Measurements from ENCODE around the gene IGFBP5.

Gene IGFBP5

GRCh38 chr2:216665717-216666116, 29.6 kb downstream of the IGFBP5 start:
- Histone ChIP-seq H3K9ac (ENCODE audit: low read length) (no peak overlapping the region), H3K4me2 (ENCODE audit: low read depth, low read length, poor library complexity, severe bottlenecking) (no peak overlapping the region), H3K4me3 (ENCODE audit: insufficient read depth, low read length, poor library complexity, severe bottlenecking) (no peak overlapping the region), H4K20me1 (ENCODE audit: low read depth, low read length) (no peaks in the 10 kb centered on the region), H3F3A (ENCODE audit: insufficient read depth) (no peaks in the 10 kb centered on the region), H3K9me2 (replicated peaks; ENCODE audit: insufficient read depth, low read length) (no peaks in the 10 kb centered on the region), H3K27me3 (ENCODE audit: low read length) (no peaks in the 10 kb centered on the region), H3K27ac (ENCODE audit: low read depth, low read length) (no peak overlapping the region), H3K9me3 (ENCODE audit: insufficient read depth, low read length) (no peaks in the 10 kb centered on the region), H3K36me3 (ENCODE audit: low read length) (no peaks in the 10 kb centered on the region), H2AFZ (ENCODE audit: low read depth, low read length, severe bottlenecking) (no peak overlapping the region), H3K79me2 (ENCODE audit: insufficient read depth, low read length) (no peaks in the 10 kb centered on the region)
- TF ChIP-seq CTCF (IDR thresholded peaks at IDR 0.05; ENCODE audit: insufficient read depth, low read length, poor library complexity, severe bottlenecking) (no peak), EZH2phosphoT487 (conservative IDR thresholded peaks at IDR 0.05; ENCODE audit: low read length) (no peak)

- Histone ChIP-seq H4K20me1 (ENCODE audit: low read depth, low read length) (no peaks in the 10 kb centered on the region), H2AFZ (ENCODE audit: low read depth, low read length, severe bottlenecking) (no peak overlapping the region), H3K27me3 (ENCODE audit: low read length) (no peaks in the 10 kb centered on the region)
Measured at GRCh38 chr2:216665242-216665641, 30.1 kb downstream of the IGFBP5 start.

GRCh38 chr2:216664593-216665034, 30.7 kb downstream of the IGFBP5 start:
- H3K9ac ChIP-seq (ENCODE audit: low read length), result no peak overlapping the region
- no peaks in the 10 kb centered on the region for H4K20me1 ChIP-seq (ENCODE audit: low read depth, low read length)

More at GRCh38 chr2:216665242-216665641, 30.1 kb downstream of the IGFBP5 start:
- Histone ChIP-seq H3K4me2 (ENCODE audit: low read depth, low read length, poor library complexity, severe bottlenecking) (no peak overlapping the region), H3K9me2 (replicated peaks; ENCODE audit: insufficient read depth, low read length) (no peaks in the 10 kb centered on the region), H3K4me3 (ENCODE audit: insufficient read depth, low read length, poor library complexity, severe bottlenecking) (no peak overlapping the region), H3K27ac (ENCODE audit: low read depth, low read length) (no peak overlapping the region), H3K36me3 (ENCODE audit: low read length) (no peaks in the 10 kb centered on the region), H3F3A (ENCODE audit: insufficient read depth) (no peaks in the 10 kb centered on the region), H3K9ac (ENCODE audit: low read length) (no peak overlapping the region), H3K9me3 (ENCODE audit: insufficient read depth, low read length) (no peaks in the 10 kb centered on the region), H3K79me2 (ENCODE audit: insufficient read depth, low read length) (no peaks in the 10 kb centered on the region)
- no peak for TF ChIP-seq EZH2phosphoT487 (conservative IDR thresholded peaks at IDR 0.05; ENCODE audit: low read length)
- no peak for TF ChIP-seq CTCF (IDR thresholded peaks at IDR 0.05; ENCODE audit: insufficient read depth, low read length, poor library complexity, severe bottlenecking)

More at GRCh38 chr2:216664593-216665034, 30.7 kb downstream of the IGFBP5 start:
- Histone ChIP-seq H3K4me2 (ENCODE audit: low read depth, low read length, poor library complexity, severe bottlenecking) (no peak overlapping the region), H3K27me3 (ENCODE audit: low read length) (no peaks in the 10 kb centered on the region), H3K4me3 (ENCODE audit: insufficient read depth, low read length, poor library complexity, severe bottlenecking) (no peak overlapping the region), H2AFZ (ENCODE audit: low read depth, low read length, severe bottlenecking) (no peak overlapping the region), H3K27ac (ENCODE audit: low read depth, low read length) (no peak overlapping the region), H3K36me3 (ENCODE audit: low read length) (no peaks in the 10 kb centered on the region), H3F3A (ENCODE audit: insufficient read depth) (no peaks in the 10 kb centered on the region), H3K9me3 (ENCODE audit: insufficient read depth, low read length) (no peaks in the 10 kb centered on the region), H3K79me2 (ENCODE audit: insufficient read depth, low read length) (no peaks in the 10 kb centered on the region), H3K9me2 (replicated peaks; ENCODE audit: insufficient read depth, low read length) (no peaks in the 10 kb centered on the region)
- TF ChIP-seq CTCF (IDR thresholded peaks at IDR 0.05; ENCODE audit: insufficient read depth, low read length, poor library complexity, severe bottlenecking) (no peak), EZH2phosphoT487 (conservative IDR thresholded peaks at IDR 0.05; ENCODE audit: low read length) (no peak)
